H1 (cell line): Measurements from ENCODE around the gene STX11. TPM values are rescaled to one million over a fixed set of nuclear protein-coding genes. Genes with fewer than 3 reads are reported as not detected.

Experiments
- CTCF ChIA-PET: fragments of 300-600 bp; sonication (Branson Sonifier 250); formaldehyde crosslinking; loops from one replicate; lab custom pipeline; 2021; ENCODE audit not compliant: partially characterized antibody; lab: Charles Lee
- POLR2A ChIA-PET: fragments of 300-600 bp; sonication (Branson Sonifier 250); formaldehyde crosslinking; loops from one replicate; lab custom pipeline; 2021; ENCODE audit warnings: inconsistent platforms; ENCODE audit not compliant: partially characterized antibody; lab: Charles Lee
- DNase-seq, 2 experiments: peaks; one replicate each; pipeline versions ENCODE4 v3.0.0 to v3.0.0-alpha.2; 2010 to 2022; ENCODE audit warnings: low spot score in 2 of 2, low read depth in 1 of 2, mixed read lengths in 1 of 2
- FAIRE-seq: peaks from 2 replicates; lab custom pipeline; 2011; peaks lifted over from hg19 to GRCh38; lab: Jason Lieb, UNC
- H2AFZ ChIP-seq: 2 replicates; pipeline ENCODE4 v1.8.1; 2012; ENCODE audit warnings: low read length, inconsistent platforms
- H2AK5ac ChIP-seq: 2 replicates; pipeline ENCODE4 v1.6.1; 2013; ENCODE audit warnings: low read depth, low read length
- H2BK120ac ChIP-seq: replicated peaks from 2 replicates; pipeline ENCODE3; 2013; ENCODE audit warnings: low read depth, low read length, inconsistent platforms
- H2BK12ac ChIP-seq: 2 replicates; pipeline ENCODE4 v1.6.1; 2013; ENCODE audit warnings: low read depth, low read length
- H2BK15ac ChIP-seq: 2 replicates; pipeline ENCODE4 v1.6.1; 2013; ENCODE audit warnings: low read length
- H2BK20ac ChIP-seq: 2 replicates; pipeline ENCODE4 v1.6.1; 2013; ENCODE audit warnings: low read length
- H2BK5ac ChIP-seq: 2 replicates; pipeline ENCODE4 v1.6.1; 2013; ENCODE audit warnings: low read depth, low read length
- H3K14ac ChIP-seq: 2 replicates; pipeline ENCODE4 v1.6.1; 2013; ENCODE audit warnings: inconsistent platforms; ENCODE audit not compliant: insufficient read length
- H3K18ac ChIP-seq: 2 replicates; pipeline ENCODE4 v1.6.1; 2013; ENCODE audit warnings: low read length; ENCODE audit errors: extremely low read depth
- H3K23ac ChIP-seq: 2 replicates; pipeline ENCODE4 v1.6.1; 2013; ENCODE audit warnings: inconsistent platforms; ENCODE audit not compliant: insufficient read length
- H3K23me2 ChIP-seq: 2 replicates; pipeline ENCODE4 v1.6.1; 2013; ENCODE audit warnings: low read depth, low read length
- H3K27ac ChIP-seq: 2 replicates; pipeline ENCODE4 v1.6.1; 2011; ENCODE audit warnings: low read depth, low read length, inconsistent platforms
- H3K27me3 ChIP-seq, 4 experiments: replicated peaks in 1 of 4; 1 replicate in 1 of 4; 2 replicates in 3 of 4; pipeline versions ENCODE4 v1.6.1 to v1.8.1; 2011 to 2013; ENCODE audit warnings: low read length in 3 of 4, mild to moderate bottlenecking in 3 of 4, inconsistent platforms in 2 of 4, mixed read lengths in 2 of 4, moderate library complexity in 1 of 4; ENCODE audit not compliant: control insufficient read depth in 3 of 4, insufficient read depth in 3 of 4; ENCODE audit errors: extremely low read depth in 1 of 4
- H3K36me3 ChIP-seq, 4 experiments: 2 replicates each; pipeline versions ENCODE4 v1.6.1 to v1.8.1; 2011 to 2013; ENCODE audit warnings: mild to moderate bottlenecking in 4 of 4, low read length in 3 of 4, moderate library complexity in 2 of 4, control low read depth in 1 of 4, inconsistent platforms in 1 of 4; ENCODE audit not compliant: insufficient read depth in 4 of 4, control insufficient read depth in 2 of 4
- H3K4ac ChIP-seq: replicated peaks from 2 replicates; pipeline ENCODE3; 2013; ENCODE audit warnings: low read length, low read depth, mixed read lengths, inconsistent platforms; ENCODE audit not compliant: insufficient read length
- H3K4me1 ChIP-seq, 4 experiments: replicated peaks in 1 of 4; 1 replicate in 1 of 4; 2 replicates in 3 of 4; pipeline versions ENCODE4 v1.6.1 to v1.8.1; 2011 to 2013; ENCODE audit warnings: low read length in 3 of 4, inconsistent platforms in 2 of 4, mixed read lengths in 1 of 4; ENCODE audit not compliant: insufficient read depth in 4 of 4, control insufficient read depth in 3 of 4
- H3K4me2 ChIP-seq, 2 experiments: 2 replicates each; pipeline versions ENCODE4 v1.6.1 to v1.8.1; 2011 to 2013; ENCODE audit warnings: low read depth in 2 of 2, low read length in 2 of 2, control low read depth in 1 of 2, inconsistent platforms in 1 of 2, mild to moderate bottlenecking in 1 of 2; ENCODE audit not compliant: insufficient read depth in 1 of 2
- H3K4me3 ChIP-seq, 4 experiments: fragments of 200-600, 300-600 bp in 1 of 4; sonication (generic), shearing (Covaris generic), sonication (Bioruptor Twin) in 1 of 4; 2 replicates each; pipeline versions ENCODE4 v1.5.1 to v1.8.1; 2011 to 2016; ENCODE audit warnings: low read length in 4 of 4, low read depth in 3 of 4, control low read depth in 2 of 4, inconsistent platforms in 2 of 4, mild to moderate bottlenecking in 2 of 4, mixed read lengths in 1 of 4, moderate library complexity in 1 of 4; ENCODE audit not compliant: insufficient read depth in 2 of 4; ENCODE audit errors: extremely low read depth in 1 of 4
- H3K56ac ChIP-seq: replicated peaks from 2 replicates; pipeline ENCODE3; 2013; ENCODE audit warnings: low read depth, mild to moderate bottlenecking, mixed read lengths, low read length, inconsistent platforms; ENCODE audit not compliant: insufficient read length
- H3K79me1 ChIP-seq: 2 replicates; pipeline ENCODE4 v1.6.1; 2013; ENCODE audit warnings: low read depth, low read length, control low read depth
- H3K79me2 ChIP-seq, 2 experiments: 2 replicates each; pipeline versions ENCODE4 v1.6.1 to v1.8.1; 2012 to 2013; ENCODE audit warnings: low read length in 2 of 2, mild to moderate bottlenecking in 2 of 2, inconsistent platforms in 1 of 2; ENCODE audit not compliant: insufficient read depth in 2 of 2, control insufficient read depth in 1 of 2
- H3K9ac ChIP-seq, 4 experiments: replicated peaks in 1 of 4; 1 replicate in 1 of 4; 2 replicates in 3 of 4; pipeline versions ENCODE4 v1.6.1 to v1.8.1; 2011 to 2013; ENCODE audit warnings: low read depth in 3 of 4, low read length in 3 of 4, control low read depth in 2 of 4, mild to moderate bottlenecking in 2 of 4, moderate library complexity in 2 of 4, inconsistent platforms in 1 of 4; ENCODE audit errors: extremely low read depth in 1 of 4
- H3K9me3 ChIP-seq, 2 experiments: 2 replicates each; pipeline versions ENCODE4 v1.6.1 to v1.8.1; 2012 to 2013; ENCODE audit warnings: mild to moderate bottlenecking in 2 of 2, moderate library complexity in 2 of 2, control low read depth in 1 of 2, inconsistent platforms in 1 of 2, low read depth in 1 of 2, low read length in 1 of 2, mixed read lengths in 1 of 2; ENCODE audit not compliant: insufficient read depth in 2 of 2
- H4K20me1 ChIP-seq, 2 experiments: replicated peaks in 1 of 2; 2 replicates each; pipeline versions ENCODE3 to v1.8.1; 2011 to 2013; ENCODE audit warnings: inconsistent platforms in 2 of 2, low read length in 2 of 2, mild to moderate bottlenecking in 1 of 2; ENCODE audit not compliant: insufficient read depth in 2 of 2, control insufficient read depth in 1 of 2
- H4K5ac ChIP-seq: 2 replicates; pipeline ENCODE4 v1.6.1; 2013; ENCODE audit warnings: low read length, low read depth, mixed read lengths, inconsistent platforms; ENCODE audit not compliant: insufficient read length
- H4K8ac ChIP-seq: 2 replicates; pipeline ENCODE4 v1.8.0; 2013; ENCODE audit warnings: mild to moderate bottlenecking, moderate library complexity, low read length, inconsistent platforms; ENCODE audit not compliant: insufficient read depth; ENCODE audit errors: extremely low read depth
- H4K91ac ChIP-seq: replicated peaks from 2 replicates; pipeline ENCODE3; 2013; ENCODE audit warnings: low read length, mixed read lengths, inconsistent platforms; ENCODE audit not compliant: insufficient read length
- EZH2 ChIP-seq: fragments of 200-600 bp; sonication (generic); IDR thresholded peaks from 2 replicates; pipeline ENCODE4 v1.7.1; 2012; ENCODE audit warnings: low read depth, mild to moderate bottlenecking, moderate library complexity, low read length, inconsistent platforms; ENCODE audit not compliant: severe bottlenecking
- POLR2A ChIP-seq, 2 experiments: IDR thresholded peaks; 1 replicate in 1 of 2; 2 replicates in 1 of 2; pipeline ENCODE4 v1.6.1; 2011; ENCODE audit warnings: low read depth in 2 of 2, low read length in 2 of 2, mild to moderate bottlenecking in 2 of 2; ENCODE audit errors: control extremely low read depth in 1 of 2
- SP2 ChIP-seq: IDR thresholded peaks from 2 replicates; pipeline ENCODE4 v1.6.1; 2012; ENCODE audit warnings: mild to moderate bottlenecking, low read length, inconsistent platforms
- SUZ12 ChIP-seq: fragments of 200-600 bp; sonication (generic); IDR thresholded peaks from 2 replicates; pipeline ENCODE4 v1.6.1; 2012; ENCODE audit warnings: mild to moderate bottlenecking, inconsistent platforms, low read length, moderate library complexity, mixed read lengths
- YY1 ChIP-seq: IDR thresholded peaks from 2 replicates; pipeline ENCODE4 v1.6.1; 2011; ENCODE audit warnings: low read depth, mild to moderate bottlenecking, low read length
- WGBS, 2 experiments: shearing (Covaris generic) in 1 of 2; methylation state at CpG; one replicate each; pipeline versions ENCODE4 v1.1.6 to v1.1.7; 2013 to 2015; ENCODE audit warnings: low lambda C conversion rate in 2 of 2, mixed read lengths in 2 of 2, inconsistent platforms in 1 of 2, low coverage in 1 of 2, missing lambda C conversion rate in 1 of 2; ENCODE audit not compliant: insufficient replicate concordance in 2 of 2, insufficient coverage in 1 of 2, insufficient read length in 1 of 2; ENCODE audit errors: extremely low coverage in 1 of 2, missing lambda C conversion rate in 1 of 2; 5-methylcytosine and 5-hydroxymethylcytosine counted together
- polyA plus RNA-seq, 7 experiments: library from polyadenylated mRNA; depleted of rRNA in 3 of 7; stranded (reverse) in 5 of 7; unstranded in 2 of 7; fragments of >200 nt in 5 of 7; fragments of 200-250 nt in 2 of 7; gene quantifications; 1 replicate in 5 of 7; 2 replicates in 1 of 7; 4 replicates in 1 of 7; pipeline versions ENCODE4 v1.2.1 to v1.2.3, GENCODE V29; 2011 to 2013; ENCODE audit warnings: missing spikeins in 2 of 7, mixed read lengths in 2 of 7
- total RNA-seq: library from RNA; stranded (reverse); fragmentation: NEBNext Ultra II Directional; extraction: Animal tissue kit (Norgen Biotek cat#: 25700); gene quantifications from 2 replicates; pipeline ENCODE4 v1.2.1, GENCODE V29; 2021

STX11 gene
- total and polyA plus RNA-seq, 2 of the 8 experiments (the other 6 are each of a cell fraction or from before 2014, with no cell fraction given): 0.15 to 0.34 TPM

GRCh38 chr6:144123421-144123820 lies 26.9 kb upstream of the STX11 start:
- ChIA-PET CTCF (interaction anchor here (0.8 to 0.9 kb wide), 2 partner anchors 15 to 111 kb away, joined by 3 to 4 read pairs; no protein-coding TSS in a partner anchor), POLR2A (interaction anchor here (1.1 kb wide), 2 partner anchors 21 to 93 kb away, joined by 3 read pairs; no protein-coding TSS in a partner anchor)
- no peak overlapping the region for H4K5ac ChIP-seq
- 70% methylated on average over 2 of the region's 2 CpGs; no CpG with 5 or more reads in 1 of the 2 experiments for WGBS, 2 experiments
- no peak overlapping the region for H3K4ac ChIP-seq
- H4K20me1 ChIP-seq: no peaks in the 10 kb centered on the region
- H3K23ac ChIP-seq: no peak overlapping the region
- no peaks in the 10 kb centered on the region for H3K79me1 ChIP-seq
- H2BK12ac ChIP-seq: no peak overlapping the region
- no peak overlapping the region for H2BK15ac ChIP-seq
- H4K91ac ChIP-seq: no peak overlapping the region
- no peak overlapping the region for H3K18ac ChIP-seq
- no peak overlapping the region for H2BK20ac ChIP-seq
- no peak overlapping the region for H2AFZ ChIP-seq
- H3K23me2 ChIP-seq: no peaks in the 10 kb centered on the region
- no peak overlapping the region for H4K8ac ChIP-seq
- FAIRE-seq: no peak
- no peaks in the 10 kb centered on the region for H3K27me3 ChIP-seq
- no peak overlapping the region for H3K56ac ChIP-seq
- H2BK5ac ChIP-seq: no peak overlapping the region
- H3K36me3 ChIP-seq: no peaks in the 10 kb centered on the region
- no peaks in the 10 kb centered on the region for H3K4me1 ChIP-seq
- H3K4me3 ChIP-seq: no peak overlapping the region
- no peak overlapping the region for H3K27ac ChIP-seq
- H3K9me3 ChIP-seq: no peaks in the 10 kb centered on the region
- no peaks in the 10 kb centered on the region for H3K79me2 ChIP-seq
- H3K4me2 ChIP-seq: no peak overlapping the region
- no peak overlapping the region for H3K9ac ChIP-seq
- H2AK5ac ChIP-seq: no peak overlapping the region
- no peak overlapping the region for H3K14ac ChIP-seq
- no peak for DNase-seq
- no peak overlapping the region for H2BK120ac ChIP-seq
- TF ChIP-seq SP2 (no peak), YY1 (no peak), SUZ12 (no peak), POLR2A (IDR thresholded peaks at IDR 0.05; ENCODE audit: control extremely low read depth in 1 of 2, low read depth in 2 of 2, low read length in 2 of 2) (no peak), EZH2 (no peak)
